Stomach (tissue), 9 donors: Measurements from ENCODE around the gene CNGA2. TPM values are rescaled to one million over a fixed set of nuclear protein-coding genes. Genes with fewer than 3 reads are reported as not detected.

Experiments used
- DNase-seq, 2 donors: peaks; one replicate each; pipeline versions ENCODE4 v3.0.0 to v3.0.0-alpha.2; 2013 to 2019
- H3K27ac ChIP-seq, 5 donors: fragments of 200-600 bp in 4 of 5; sonication (generic) in 4 of 5; one replicate each; pipeline ENCODE4 v1.5.1; 2013 to 2019; ENCODE audit warnings: mild to moderate bottlenecking in 1 of 5, moderate library complexity in 1 of 5
- H3K27me3 ChIP-seq, 3 donors: fragments of 200-600 bp; sonication (generic); one replicate each; pipeline ENCODE4 v1.5.1; 2017 to 2019; ENCODE audit warnings: mixed run types in 1 of 3
- H3K36me3 ChIP-seq, 4 donors: fragments of 200-600 bp; sonication (generic); 1 replicate in 3 of 4; 2 replicates in 1 of 4; pipeline ENCODE4 v1.5.1; 2016 to 2019
- H3K4me1 ChIP-seq, 4 donors: fragments of 200-600 bp; sonication (generic); one replicate each; pipeline ENCODE4 v1.5.1; 2016 to 2019
- H3K4me3 ChIP-seq, 4 donors: fragments of 200-600 bp; sonication (generic) in 3 of 4; one replicate each; pipeline ENCODE4 v1.5.1; 2016 to 2019; ENCODE audit warnings: mild to moderate bottlenecking in 1 of 4
- H3K9me3 ChIP-seq, 4 donors: fragments of 200-600 bp; sonication (generic); one replicate each; pipeline ENCODE4 v1.5.1; 2016 to 2019
- EP300 ChIP-seq: sonication (generic); formaldehyde crosslinking; IDR thresholded peaks from one replicate; pipeline ENCODE4 v1.6.1; 2017; ENCODE audit warnings: antibody characterized with exemption
- POLR2A ChIP-seq, 4 donors: fragments of 450-650 bp; IDR thresholded peaks; one replicate each; pipeline ENCODE4 v1.6.1; 2016; ENCODE audit warnings: antibody characterized with exemption in 4 of 4, control low read depth in 2 of 4, mild to moderate bottlenecking in 1 of 4, moderate library complexity in 1 of 4
- POLR2AphosphoS5 ChIP-seq, 3 donors: sonication (generic); formaldehyde crosslinking; IDR thresholded peaks; one replicate each; pipeline ENCODE4 v1.6.1; 2016; ENCODE audit warnings: antibody characterized with exemption in 3 of 3
- WGBS, 5 donors: extraction: QIAGEN DNeasy Blood & Tissue Kit in 3 of 5; methylation state at CpG; one replicate each; pipeline versions ENCODE4 v1.1.5 to v1.1.7; 2013 to 2018; 5-methylcytosine and 5-hydroxymethylcytosine counted together
- intact Hi-C: fragments of 100-400 bp; cut with DNase I; formaldehyde crosslinking; loops from one replicate; pipeline ENCODE4 v1.15.1; 2023; ENCODE audit warnings: low total_unique reads
- polyA plus RNA-seq, 3 donors: library from polyadenylated mRNA; stranded (reverse); fragments of 200-250 nt; gene quantifications; one replicate each; pipeline ENCODE4 v1.2.3, GENCODE V29; 2013
- total RNA-seq, 5 donors: library from RNA; depleted of rRNA; stranded (reverse); fragments of >200 nt; gene quantifications; one replicate each; pipeline versions ENCODE4 v1.1.0 to v1.2.3, GENCODE V29; 2014 to 2016
- TF ChIP-seq, protein P1 (sequence below), 7 experiments: fragments of 450-650 bp in 4 of 7; fragments of 200-600 bp in 3 of 7; sonication (generic) in 3 of 7; IDR thresholded peaks; one replicate each; pipeline ENCODE4 v1.5.1; 2016 to 2019; ENCODE audit warnings: antibody characterized with exemption in 7 of 7, control low read depth in 2 of 7, mild to moderate bottlenecking in 1 of 7
- donor health status: healthy with polysubstance abuse.
- donor health status: Bipolar disorder and iron deficiency.
- donor health status: healthy.

Gene CNGA2
- total and polyA plus RNA-seq, 8 donors: not detected

DNA sequence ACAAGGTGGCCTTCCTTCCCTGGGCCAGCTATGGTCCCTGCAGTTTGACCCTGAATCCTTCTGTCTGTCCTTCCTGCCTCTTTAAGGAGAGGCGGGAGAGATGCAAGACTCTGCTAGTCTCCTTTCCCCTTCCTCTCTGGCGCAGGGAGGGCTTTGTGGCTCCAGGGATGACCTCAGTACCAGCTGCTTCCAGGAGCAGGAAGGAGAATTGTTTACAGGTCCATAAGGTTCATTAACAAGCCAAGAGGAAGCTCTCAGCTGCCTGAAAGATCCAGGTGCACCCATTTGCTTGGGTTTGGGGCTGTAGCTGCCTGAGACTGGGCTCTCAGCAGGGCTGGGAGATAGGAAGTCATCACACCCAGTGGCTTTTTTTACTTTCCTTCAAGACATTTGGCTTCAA lies 22.8 kb upstream of the CNGA2 start:
- Histone ChIP-seq H3K27me3 (no peaks in the 10 kb centered on the region), H3K4me1 (no peaks in the 10 kb centered on the region), H3K27ac (no peak overlapping the region), H3K9me3 (no peaks in the 10 kb centered on the region), H3K36me3 (no peaks in the 10 kb centered on the region), H3K4me3 (no peak overlapping the region)
- peak in 1 of 2 donors; percentile 51 for DNase-seq
- 6 to 51% (median 17%) methylated on average over 1 to 2 of the region's 2 CpGs for WGBS, 5 donors
- intact Hi-C loops: no loop called here
- TF ChIP-seq, protein P1, sequence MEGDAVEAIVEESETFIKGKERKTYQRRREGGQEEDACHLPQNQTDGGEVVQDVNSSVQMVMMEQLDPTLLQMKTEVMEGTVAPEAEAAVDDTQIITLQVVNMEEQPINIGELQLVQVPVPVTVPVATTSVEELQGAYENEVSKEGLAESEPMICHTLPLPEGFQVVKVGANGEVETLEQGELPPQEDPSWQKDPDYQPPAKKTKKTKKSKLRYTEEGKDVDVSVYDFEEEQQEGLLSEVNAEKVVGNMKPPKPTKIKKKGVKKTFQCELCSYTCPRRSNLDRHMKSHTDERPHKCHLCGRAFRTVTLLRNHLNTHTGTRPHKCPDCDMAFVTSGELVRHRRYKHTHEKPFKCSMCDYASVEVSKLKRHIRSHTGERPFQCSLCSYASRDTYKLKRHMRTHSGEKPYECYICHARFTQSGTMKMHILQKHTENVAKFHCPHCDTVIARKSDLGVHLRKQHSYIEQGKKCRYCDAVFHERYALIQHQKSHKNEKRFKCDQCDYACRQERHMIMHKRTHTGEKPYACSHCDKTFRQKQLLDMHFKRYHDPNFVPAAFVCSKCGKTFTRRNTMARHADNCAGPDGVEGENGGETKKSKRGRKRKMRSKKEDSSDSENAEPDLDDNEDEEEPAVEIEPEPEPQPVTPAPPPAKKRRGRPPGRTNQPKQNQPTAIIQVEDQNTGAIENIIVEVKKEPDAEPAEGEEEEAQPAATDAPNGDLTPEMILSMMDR (IDR thresholded peaks at IDR 0.05): no peak
- TF ChIP-seq POLR2AphosphoS5 (IDR thresholded peaks at IDR 0.05) (no peak), EP300 (no peak), POLR2A (IDR thresholded peaks at IDR 0.05) (no peak)

DNA sequence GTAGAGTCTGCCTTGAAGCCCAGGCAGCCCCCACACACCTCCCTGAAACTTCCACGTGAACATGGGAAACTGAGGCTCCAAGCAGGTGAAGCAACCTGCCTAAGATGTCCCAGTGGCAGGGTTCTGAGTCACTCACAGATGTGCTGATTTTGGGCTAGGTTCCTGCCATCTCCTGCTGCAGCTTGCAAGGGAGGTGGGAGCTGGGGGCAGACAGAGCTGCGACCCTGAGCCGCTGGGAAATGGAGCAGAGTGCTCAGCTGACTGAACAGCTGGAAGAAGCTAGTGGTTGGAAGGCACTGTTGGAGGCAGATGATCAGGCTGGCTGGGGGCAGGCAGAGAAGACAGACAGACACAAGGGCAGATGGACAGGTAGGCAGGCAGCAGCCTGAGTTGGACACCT lies 22.3 kb upstream of the CNGA2 start:
- intact Hi-C loops: no loop called here
- DNase-seq: no peak
- WGBS, 5 donors: 59 to 73% (median 62%) methylated on average over 3 of the region's 3 CpGs
- no peaks in the 10 kb centered on the region for H3K36me3 ChIP-seq
- H3K4me3 ChIP-seq: no peak overlapping the region
- H3K9me3 ChIP-seq: no peaks in the 10 kb centered on the region
- no peaks in the 10 kb centered on the region for H3K27me3 ChIP-seq
- H3K4me1 ChIP-seq: no peaks in the 10 kb centered on the region
- no peak overlapping the region for H3K27ac ChIP-seq
- TF ChIP-seq EP300: no peak
- no peak for TF ChIP-seq POLR2AphosphoS5 (IDR thresholded peaks at IDR 0.05)
- TF ChIP-seq, protein P1 (IDR thresholded peaks at IDR 0.05): no peak
- no peak for TF ChIP-seq POLR2A (IDR thresholded peaks at IDR 0.05)

DNA sequence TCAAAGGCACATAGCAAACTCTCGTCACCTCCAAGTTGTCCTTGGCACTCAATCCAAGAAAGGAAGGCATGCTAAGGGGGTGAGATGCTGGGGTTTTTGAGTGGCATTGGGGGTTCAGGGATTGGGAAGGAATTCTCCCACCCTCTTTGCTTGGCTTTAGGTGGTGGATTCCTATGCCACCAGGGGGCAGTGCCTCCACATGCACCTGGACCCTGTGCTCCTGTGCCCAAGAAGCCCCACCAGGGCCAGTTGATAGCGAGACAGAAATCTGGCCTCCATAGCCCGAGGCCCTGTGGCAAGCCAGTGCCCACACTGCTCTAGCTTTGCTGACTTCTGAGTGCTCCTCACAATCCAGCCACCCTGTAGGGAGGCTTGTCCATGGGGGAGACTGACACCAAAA lies 20.7 kb upstream of the CNGA2 start:
- Histone ChIP-seq H3K27ac (no peak overlapping the region), H3K36me3 (no peaks in the 10 kb centered on the region), H3K9me3 (no peaks in the 10 kb centered on the region), H3K4me1 (no peaks in the 10 kb centered on the region), H3K4me3 (no peak overlapping the region), H3K27me3 (no peaks in the 10 kb centered on the region)
- intact Hi-C loops: no loop called here
- TF ChIP-seq EP300: no peak
- TF ChIP-seq, protein P1 (IDR thresholded peaks at IDR 0.05): peak in 3 of 7 experiments; percentile 18 to 32 (median 29)
- peak in 1 of 2 donors; percentile 32 for DNase-seq
- 40 to 63% (median 52%) methylated on average over 3 of the region's 3 CpGs; no CpG with 5 or more reads in 1 of the 5 donors for WGBS, 5 donors

DNA sequence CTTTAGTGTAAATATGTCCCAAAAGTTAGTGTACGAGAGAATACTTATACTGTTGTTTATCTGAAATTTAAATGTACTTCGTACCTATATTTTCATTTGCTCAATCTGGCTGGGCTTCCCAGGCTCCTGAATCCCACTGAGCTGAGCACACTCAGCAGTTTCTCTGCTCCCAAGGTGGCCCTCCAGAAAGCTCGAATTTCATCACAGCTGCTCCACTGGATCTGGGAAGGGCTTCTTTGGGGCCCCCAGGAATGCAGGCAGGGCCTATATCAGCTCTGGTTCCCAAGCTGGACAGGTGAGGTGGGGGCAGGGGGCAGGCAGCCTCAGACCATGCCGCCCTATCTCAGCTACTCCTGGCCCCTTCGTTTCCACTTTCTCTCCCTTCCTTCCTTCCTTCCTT lies 20.2 kb upstream of the CNGA2 start:
- Histone ChIP-seq H3K4me3 (no peak overlapping the region), H3K27me3 (no peaks in the 10 kb centered on the region), H3K36me3 (no peaks in the 10 kb centered on the region), H3K4me1 (no peaks in the 10 kb centered on the region), H3K9me3 (no peaks in the 10 kb centered on the region), H3K27ac (no peak overlapping the region)
- intact Hi-C loops: no loop called here
- TF ChIP-seq POLR2AphosphoS5 (IDR thresholded peaks at IDR 0.05): no peak
- TF ChIP-seq POLR2A (IDR thresholded peaks at IDR 0.05): no peak
- TF ChIP-seq, protein P1 (IDR thresholded peaks at IDR 0.05): no peak
- no peak for TF ChIP-seq EP300
- WGBS, 5 donors: 46 to 66% (median 53%) methylated on average over 4 to 5 of the region's 5 CpGs
- DNase-seq: no peak
